Mammary epithelial cell (primary cell): ENCODE data around the gene RGL3.
A peak's percentile ranks its signal among the peaks of the same experiment; 100 is the strongest.

ENCODE experiments used
- CTCF ChIP-seq, 2 donors: IDR thresholded peaks in 1 of 2; conservative IDR thresholded peaks in 1 of 2; 2 replicates each; pipeline ENCODE4 v1.5.1; 2011 to 2012; ENCODE audit warnings: inconsistent platforms in 2 of 2, low read length in 2 of 2, mild to moderate bottlenecking in 2 of 2, control low read depth in 1 of 2, low read depth in 1 of 2; ENCODE audit not compliant: insufficient read depth in 1 of 2; ENCODE audit errors: extremely low read depth in 1 of 2
- EZH2 ChIP-seq: IDR thresholded peaks from 2 replicates; pipeline ENCODE4 v1.6.1; 2012; ENCODE audit warnings: low read length, inconsistent platforms, borderline replicate concordance

DNA sequence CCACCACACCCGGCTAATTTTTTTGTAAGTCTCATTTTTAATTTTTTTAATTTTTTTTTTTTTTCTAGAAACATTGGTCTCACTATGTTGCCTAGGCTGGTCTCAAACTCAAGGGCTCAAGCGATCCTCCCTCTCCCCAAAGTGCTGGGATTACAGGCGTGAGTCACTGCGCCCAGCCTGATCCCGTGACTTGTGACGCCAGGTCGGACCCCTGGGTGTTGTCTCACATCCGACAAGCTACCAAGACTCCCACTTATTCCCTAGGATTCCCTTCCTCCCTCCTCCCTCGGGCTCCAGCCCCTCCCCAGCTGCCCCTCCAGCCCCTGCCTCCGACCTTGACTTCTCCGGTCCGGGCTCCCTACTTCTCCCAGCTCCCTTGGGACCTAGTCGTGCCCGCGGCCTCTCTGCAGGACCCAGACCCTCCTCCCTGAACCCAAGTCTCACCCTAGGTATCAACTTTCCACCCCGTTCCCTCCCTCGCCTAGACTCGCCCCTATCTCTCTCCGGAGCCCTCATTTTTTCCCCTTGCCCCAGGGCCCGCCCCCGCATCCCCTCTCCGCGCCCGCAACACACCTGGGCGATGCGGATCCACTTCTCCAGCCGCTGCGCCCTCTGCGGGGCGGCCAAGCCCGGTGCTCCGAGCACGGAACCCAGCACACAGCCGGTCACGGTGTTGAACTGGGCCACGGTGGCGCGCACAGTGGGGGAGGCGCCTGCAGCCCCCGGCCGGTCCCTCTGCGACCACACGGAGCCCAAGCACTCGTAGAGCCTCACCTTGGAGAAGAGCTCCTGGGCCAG lies 13.1 kb downstream of the RGL3 start:
- TF ChIP-seq CTCF (conservative IDR thresholded peaks at IDR 0.05 in 1 of 2, IDR thresholded peaks at IDR 0.05 in 1 of 2; ENCODE audit: extremely low read depth in 1 of 2, insufficient read depth in 1 of 2, low read depth in 1 of 2, low read length in 2 of 2) (peak; percentile 21 to 63), EZH2 (no peak)
